22Rv1 (cell line): ENCODE results near the gene WASHC2A.
"Not testable (repeated sequence)": the region's sequence is repeated elsewhere in the genome, so short reads cannot be mapped to it uniquely, and the experiment has no call there.

Source experiments
- CTCF ChIP-seq: fragments of 450-650 bp; IDR thresholded peaks from 2 replicates; pipeline ENCODE4 v1.5.1; 2017; ENCODE audit warnings: mild to moderate bottlenecking
- ZFX ChIP-seq: fragments of 450-650 bp; IDR thresholded peaks from 2 replicates; pipeline ENCODE4 v1.6.1; 2017; ENCODE audit warnings: antibody characterized with exemption, borderline replicate concordance

- TF ChIP-seq CTCF, ZFX: not testable (repeated sequence)
These were observed 32.4 kb upstream of the WASHC2A start for GRCh38 chr10:50035337-50035736.
